Mesothelial cell of epicardium (in vitro differentiated cells): ENCODE results near the gene SLC38A10. TPM values are rescaled to one million over a fixed set of nuclear protein-coding genes. Genes with fewer than 3 reads are reported as not detected.

ENCODE experiments used
- DNase-seq, 2 experiments: peaks; one replicate each; pipeline ENCODE4 v3.0.0; 2021; ENCODE audit warnings: low spot score in 2 of 2; ENCODE audit not compliant: unreplicated experiment in 2 of 2
- H3K27ac Mint-ChIP-seq: 2 replicates; pipeline ENCODE4 v1.8.0; 2021; ENCODE audit warnings: mixed read lengths
- H3K27me3 Mint-ChIP-seq: 2 replicates; pipeline ENCODE4 v1.8.0; 2021; ENCODE audit warnings: low read depth, mixed read lengths
- H3K36me3 Mint-ChIP-seq: 2 replicates; pipeline ENCODE4 v1.8.0; 2021; ENCODE audit warnings: mixed read lengths
- H3K4me1 Mint-ChIP-seq: 2 replicates; pipeline ENCODE4 v1.8.0; 2021; ENCODE audit warnings: mixed read lengths
- H3K4me3 Mint-ChIP-seq: 2 replicates; pipeline ENCODE4 v1.8.0; 2021; ENCODE audit warnings: mild to moderate bottlenecking, moderate library complexity, mixed read lengths
- H3K9me3 Mint-ChIP-seq: 2 replicates; pipeline ENCODE4 v1.8.0; 2021; ENCODE audit warnings: mixed read lengths
- total RNA-seq: library from RNA; stranded (reverse); gene quantifications from 3 replicates; pipeline ENCODE4 v1.2.1, GENCODE V29; 2021
- TF ChIP-seq, protein P1 (sequence below): fragments of 200-600 bp; sonication (generic); IDR thresholded peaks from one replicate; pipeline ENCODE4 v1.5.0; 2021; ENCODE audit warnings: antibody characterized with exemption; ENCODE audit not compliant: unreplicated experiment

The SLC38A10 gene
- total RNA-seq, 1 donor from 2014 or later: 103 TPM

DNA sequence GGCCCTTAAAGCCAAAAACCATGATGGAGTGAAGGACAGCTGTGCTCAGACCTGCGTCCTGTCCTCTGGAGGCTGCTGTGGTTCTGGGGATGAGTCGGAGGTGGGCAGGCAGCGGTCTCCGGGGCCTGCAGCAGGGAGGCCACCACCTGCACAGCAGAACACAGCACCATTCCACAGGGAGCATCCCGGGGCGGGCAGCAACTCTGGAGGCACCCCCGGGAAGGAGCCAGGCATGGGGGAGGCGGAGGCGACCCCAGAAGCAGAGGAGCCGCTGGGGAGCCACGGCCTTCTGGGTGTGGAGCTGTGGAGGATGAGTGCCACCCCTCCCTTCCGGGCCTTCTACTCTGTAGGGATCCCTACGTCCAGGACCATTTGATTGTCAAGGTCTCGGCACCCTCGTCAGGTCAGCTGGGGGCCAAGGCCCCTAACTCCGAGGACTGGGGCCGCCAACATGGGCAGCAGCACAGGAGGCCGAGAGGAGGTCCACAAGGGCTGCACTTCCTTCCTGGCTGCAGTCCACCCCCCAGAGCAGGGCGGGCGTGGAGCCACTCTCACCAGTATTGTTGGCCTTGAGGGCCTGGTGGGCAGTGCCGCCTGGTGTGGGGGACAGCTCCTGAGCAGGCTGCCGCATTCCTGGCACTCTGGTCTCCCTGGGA, 96.2 kb downstream of the SLC38A10 start:
- no peak overlapping the region for H3K4me3 Mint-ChIP-seq
- no peaks in the 10 kb centered on the region for H3K4me1 Mint-ChIP-seq
- no peak for DNase-seq
- H3K36me3 Mint-ChIP-seq: peaks cover 2% of the 10 kb centered on the region
- TF ChIP-seq, protein P1, sequence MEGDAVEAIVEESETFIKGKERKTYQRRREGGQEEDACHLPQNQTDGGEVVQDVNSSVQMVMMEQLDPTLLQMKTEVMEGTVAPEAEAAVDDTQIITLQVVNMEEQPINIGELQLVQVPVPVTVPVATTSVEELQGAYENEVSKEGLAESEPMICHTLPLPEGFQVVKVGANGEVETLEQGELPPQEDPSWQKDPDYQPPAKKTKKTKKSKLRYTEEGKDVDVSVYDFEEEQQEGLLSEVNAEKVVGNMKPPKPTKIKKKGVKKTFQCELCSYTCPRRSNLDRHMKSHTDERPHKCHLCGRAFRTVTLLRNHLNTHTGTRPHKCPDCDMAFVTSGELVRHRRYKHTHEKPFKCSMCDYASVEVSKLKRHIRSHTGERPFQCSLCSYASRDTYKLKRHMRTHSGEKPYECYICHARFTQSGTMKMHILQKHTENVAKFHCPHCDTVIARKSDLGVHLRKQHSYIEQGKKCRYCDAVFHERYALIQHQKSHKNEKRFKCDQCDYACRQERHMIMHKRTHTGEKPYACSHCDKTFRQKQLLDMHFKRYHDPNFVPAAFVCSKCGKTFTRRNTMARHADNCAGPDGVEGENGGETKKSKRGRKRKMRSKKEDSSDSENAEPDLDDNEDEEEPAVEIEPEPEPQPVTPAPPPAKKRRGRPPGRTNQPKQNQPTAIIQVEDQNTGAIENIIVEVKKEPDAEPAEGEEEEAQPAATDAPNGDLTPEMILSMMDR: no peak
- no peaks in the 10 kb centered on the region for H3K9me3 Mint-ChIP-seq
- H3K27me3 Mint-ChIP-seq: no peaks in the 10 kb centered on the region
- no peak overlapping the region for H3K27ac Mint-ChIP-seq

DNA sequence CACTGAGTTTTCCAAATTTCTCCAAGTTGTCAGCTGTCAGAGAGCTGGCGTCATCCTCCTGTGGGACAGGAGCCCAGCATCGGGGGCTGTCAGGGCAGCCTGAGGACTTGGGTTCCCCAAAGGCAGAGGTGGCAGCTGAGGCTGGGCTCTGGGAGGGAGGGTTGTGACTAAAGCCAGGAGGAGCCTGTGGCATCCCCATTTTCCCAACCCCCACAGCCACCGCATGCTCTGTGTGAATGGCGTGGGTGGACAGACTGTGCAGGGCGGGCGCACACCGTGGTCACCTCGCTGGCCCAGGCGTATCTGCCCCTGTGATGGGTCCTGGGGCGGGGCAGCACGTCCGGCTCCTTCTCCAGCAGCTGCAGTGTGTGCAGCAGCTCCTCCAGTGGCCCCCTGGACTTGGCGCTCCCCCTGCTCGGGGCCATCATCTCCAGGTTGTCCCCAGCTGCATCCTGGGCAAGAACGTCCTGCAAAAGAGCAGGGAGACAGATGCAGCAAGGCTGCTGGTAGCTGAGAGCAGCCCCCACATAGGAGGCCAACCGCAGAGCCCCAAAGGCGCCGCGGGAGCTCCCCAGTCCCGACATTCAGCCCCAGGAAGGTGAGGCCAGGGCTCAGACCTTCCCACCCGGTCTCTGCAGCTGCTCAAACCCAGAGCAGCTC, 97.1 kb downstream of the SLC38A10 start:
- H3K9me3 Mint-ChIP-seq: no peaks in the 10 kb centered on the region
- no peaks in the 10 kb centered on the region for H3K4me1 Mint-ChIP-seq
- peak in 1 of 2 experiments; percentile 12 for DNase-seq
- peaks cover 2% of the 10 kb centered on the region for H3K36me3 Mint-ChIP-seq
- H3K27ac Mint-ChIP-seq: no peak overlapping the region
- no peaks in the 10 kb centered on the region for H3K27me3 Mint-ChIP-seq
- TF ChIP-seq, protein P1: no peak
- H3K4me3 Mint-ChIP-seq: no peak overlapping the region

DNA sequence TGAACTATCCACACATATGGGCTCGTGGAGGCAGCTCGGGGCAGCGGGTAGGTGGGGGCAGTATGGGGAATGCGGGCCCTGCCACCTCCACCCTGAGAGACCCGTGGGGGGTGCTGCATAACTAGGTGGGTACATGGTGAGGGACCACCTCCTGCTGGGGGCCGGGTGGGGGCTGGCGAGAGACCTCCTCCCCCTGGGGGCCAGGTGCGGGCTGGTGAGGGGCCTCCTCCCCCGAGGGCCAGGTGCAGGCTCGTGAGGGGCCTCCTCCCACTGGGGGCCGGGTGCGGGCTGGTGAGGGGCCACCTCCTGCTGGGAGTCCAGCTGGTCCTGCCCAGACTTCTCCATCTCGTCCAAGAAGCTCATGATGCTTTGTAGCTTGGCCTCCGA, 97.7 kb downstream of the SLC38A10 start:
- Mint-ChIP-seq H3K9me3 (no peaks in the 10 kb centered on the region), H3K4me1 (no peaks in the 10 kb centered on the region), H3K36me3 (peaks cover 2% of the 10 kb centered on the region), H3K27ac (no peak overlapping the region), H3K4me3 (no peak overlapping the region), H3K27me3 (no peaks in the 10 kb centered on the region)
- TF ChIP-seq, protein P1: no peak
- DNase-seq: no peak

DNA sequence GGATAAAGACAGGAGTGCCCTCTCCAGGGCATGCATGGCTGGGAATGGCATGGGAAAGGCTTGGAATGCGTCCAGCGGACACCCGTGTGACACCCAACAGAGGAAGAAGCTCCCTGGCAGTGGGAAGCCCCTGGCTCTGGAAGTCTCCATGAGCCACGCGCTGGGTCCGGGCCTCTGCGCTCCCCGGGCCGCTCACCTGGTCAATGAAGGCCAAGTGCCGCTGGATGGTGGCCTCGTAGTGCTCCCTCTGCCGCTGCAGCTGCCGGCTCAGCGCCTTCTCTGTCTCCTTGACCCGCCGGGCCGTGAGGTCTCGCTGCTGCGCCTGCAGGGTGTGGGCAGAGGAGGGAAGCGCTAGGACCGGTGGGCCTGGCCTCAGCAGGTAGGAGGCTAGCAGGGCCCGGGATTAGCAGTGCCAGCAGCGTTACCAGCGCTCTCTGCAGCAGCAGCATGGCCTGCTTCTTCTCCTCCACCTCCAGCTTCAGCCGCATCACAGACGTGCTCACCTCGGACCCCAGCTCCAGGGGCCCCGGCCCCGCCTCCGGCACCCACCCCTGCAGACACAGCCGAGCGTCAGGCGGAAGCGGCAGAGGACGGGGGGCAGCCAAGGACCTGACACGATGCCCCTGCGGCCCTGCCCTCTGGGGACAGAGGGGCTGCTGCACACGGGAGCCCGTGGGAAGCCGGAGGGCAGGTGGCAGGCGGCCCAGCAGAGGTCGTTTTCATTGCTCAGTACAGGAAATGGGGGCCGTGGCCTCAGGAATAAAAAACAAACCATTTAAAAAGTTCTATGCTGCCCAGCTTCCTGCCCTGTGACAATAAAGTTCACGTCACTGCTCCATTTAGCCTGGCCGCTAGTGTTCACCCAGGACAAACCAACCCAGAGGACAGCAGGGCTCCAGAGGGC, 98.3 kb downstream of the SLC38A10 start:
- H3K36me3 Mint-ChIP-seq: no peaks in the 10 kb centered on the region
- TF ChIP-seq, protein P1: no peak
- no peak overlapping the region for H3K4me3 Mint-ChIP-seq
- H3K4me1 Mint-ChIP-seq: no peaks in the 10 kb centered on the region
- H3K9me3 Mint-ChIP-seq: no peaks in the 10 kb centered on the region
- no peak overlapping the region for H3K27ac Mint-ChIP-seq
- DNase-seq: no peak
- no peaks in the 10 kb centered on the region for H3K27me3 Mint-ChIP-seq

DNA sequence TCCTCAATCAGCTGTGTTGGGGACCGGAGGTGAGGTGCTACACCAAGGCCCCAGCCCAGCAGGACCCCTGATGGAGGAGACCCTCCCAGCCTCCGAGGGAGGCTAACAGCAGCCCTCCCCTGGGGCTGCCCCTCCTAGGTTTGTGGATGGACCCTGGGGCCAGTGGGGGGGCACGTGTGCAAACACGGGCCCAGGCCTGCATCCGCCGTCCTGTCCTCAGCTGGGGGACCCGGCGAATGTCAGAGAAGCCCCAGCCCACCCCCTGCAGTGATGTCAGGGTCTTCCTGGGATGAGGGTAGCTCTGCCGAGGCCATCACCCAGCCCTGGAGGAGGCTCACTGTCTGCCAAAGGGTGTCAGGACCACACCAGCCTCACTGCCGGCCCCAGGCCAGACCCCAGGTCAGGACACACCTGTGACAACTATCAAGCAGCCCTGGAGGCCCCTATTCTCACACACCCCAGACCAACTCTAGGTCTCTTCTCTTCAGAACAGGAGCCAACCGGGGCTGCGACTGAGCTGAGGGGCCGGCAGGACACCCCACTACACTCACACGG, 99.1 kb downstream of the SLC38A10 start:
- no peak for DNase-seq
- Mint-ChIP-seq H3K4me3 (no peak overlapping the region), H3K27me3 (no peaks in the 10 kb centered on the region), H3K27ac (no peak overlapping the region), H3K9me3 (no peaks in the 10 kb centered on the region), H3K4me1 (no peaks in the 10 kb centered on the region), H3K36me3 (no peaks in the 10 kb centered on the region)
- TF ChIP-seq, protein P1: no peak

Other genes starting within 250 kb of the SLC38A10 start
- gene PVALEF, start 129.8 kb downstream of the SLC38A10 start, total RNA-seq: 0.22 to 0.62 TPM (median 0.47 TPM) in 3 replicates
- gene AATK, start 129.1 kb downstream of the SLC38A10 start, total RNA-seq: 14.8 to 17.3 TPM (median 15.2 TPM) in 3 replicates
- 26.3 to 27.6 TPM (median 27.3 TPM) in 3 replicates for gene CEP131, start 72.3 kb downstream of the SLC38A10 start, total RNA-seq
- gene TEPSIN, start 56.3 kb downstream of the SLC38A10 start, total RNA-seq: 44.6 to 49.2 TPM (median 45.0 TPM) in 3 replicates
- 46.8 to 47.6 TPM (median 47.3 TPM) in 3 replicates for gene NDUFAF8, start 56.0 kb downstream of the SLC38A10 start, total RNA-seq
- 34.9 to 36.4 TPM (median 35.1 TPM) in 3 replicates for gene BAHCC1, start 100.2 kb upstream of the SLC38A10 start, total RNA-seq
- gene ACTG1, start 217.5 kb upstream of the SLC38A10 start, total RNA-seq: 4,391 to 4,678 TPM (median 4,589 TPM) in 3 replicates
- gene FSCN2, start 233.1 kb upstream of the SLC38A10 start, total RNA-seq: 13.0 to 17.3 TPM (median 13.3 TPM) in 3 replicates